Raji (cell line): ENCODE data around the gene GSTP1.

Source experiments
- POLR2A ChIP-seq: IDR thresholded peaks from 2 replicates; pipeline ENCODE4 v1.6.1; 2011; ENCODE audit warnings: low read depth, low read length, control low read depth; ENCODE audit not compliant: insufficient read depth

Gene GSTP1

GRCh38 chr11:67583247-67584204, at the start of gene GSTP1:
GSTP1 (plus strand) TSS chr11:67583812; CDS start chr11:67583844, 32 bp downstream.
- no peak for TF ChIP-seq POLR2A

GRCh38 chr11:67534070-67534679, 49.4 kb upstream of the GSTP1 start:
- no peak for TF ChIP-seq POLR2A

- TF ChIP-seq POLR2A = no peak
These were observed 48.1 kb upstream of the GSTP1 start for GRCh38 chr11:67535561-67535960.

GRCh38 chr11:67538306-67538705, 45.3 kb upstream of the GSTP1 start:
- no peak for TF ChIP-seq POLR2A

GRCh38 chr11:67538823-67539505, 44.6 kb upstream of the GSTP1 start:
- TF ChIP-seq POLR2A = no peak

GRCh38 chr11:67539550-67539949, 44.1 kb upstream of the GSTP1 start:
- no peak for TF ChIP-seq POLR2A

- no peak for TF ChIP-seq POLR2A
These were observed 42.4 kb upstream of the GSTP1 start for GRCh38 chr11:67541198-67541597.

GRCh38 chr11:67542169-67542568, 41.4 kb upstream of the GSTP1 start:
- TF ChIP-seq POLR2A = no peak

- TF ChIP-seq POLR2A = no peak
These were observed 40.6 kb upstream of the GSTP1 start for GRCh38 chr11:67542971-67543370.

GRCh38 chr11:67543585-67543984, 40.0 kb upstream of the GSTP1 start:
- TF ChIP-seq POLR2A = no peak

GRCh38 chr11:67544616-67545242, 38.9 kb upstream of the GSTP1 start:
- no peak for TF ChIP-seq POLR2A

GRCh38 chr11:67545280-67545679, 38.3 kb upstream of the GSTP1 start:
- TF ChIP-seq POLR2A = no peak

GRCh38 chr11:67548555-67549110, 35.0 kb upstream of the GSTP1 start:
- no peak for TF ChIP-seq POLR2A

- no peak for TF ChIP-seq POLR2A
These were observed 32.5 kb upstream of the GSTP1 start for GRCh38 chr11:67551127-67551526.

GRCh38 chr11:67556244-67556643, 27.4 kb upstream of the GSTP1 start:
- TF ChIP-seq POLR2A = no peak
